Ishikawa (cell line): Measurements from ENCODE around the gene IRF2BP1.

Source experiments
- CEBPB ChIP-seq: IDR thresholded peaks from 2 replicates; pipeline ENCODE4 v1.6.1; 2012
- CREB1 ChIP-seq: IDR thresholded peaks from 2 replicates; pipeline ENCODE4 v1.6.1; 2012; ENCODE audit warnings: low read depth
- EGR1 ChIP-seq: IDR thresholded peaks from 2 replicates; pipeline ENCODE4 v1.6.1; 2012
- EP300 ChIP-seq: IDR thresholded peaks from 2 replicates; pipeline ENCODE4 v1.6.1; 2012; ENCODE audit warnings: borderline replicate concordance
- FOXM1 ChIP-seq: IDR thresholded peaks from 2 replicates; pipeline ENCODE4 v1.6.1; 2012; ENCODE audit warnings: low read depth, borderline replicate concordance
- MAX ChIP-seq: IDR thresholded peaks from 2 replicates; pipeline ENCODE4 v1.6.1; 2012
- NFIC ChIP-seq: IDR thresholded peaks from 2 replicates; pipeline ENCODE4 v1.6.1; 2012
- RAD21 ChIP-seq: IDR thresholded peaks from 2 replicates; pipeline ENCODE4 v1.6.1; 2012; ENCODE audit warnings: low read depth
- TAF1 ChIP-seq: IDR thresholded peaks from 2 replicates; pipeline ENCODE4 v1.6.1; 2012; ENCODE audit warnings: low read depth, mild to moderate bottlenecking
- TCF12 ChIP-seq: IDR thresholded peaks from 2 replicates; pipeline ENCODE4 v1.6.1; 2012; ENCODE audit warnings: low read depth
- TEAD4 ChIP-seq: IDR thresholded peaks from 2 replicates; pipeline ENCODE4 v1.6.1; 2012
- USF1 ChIP-seq: IDR thresholded peaks from 2 replicates; pipeline ENCODE4 v1.6.1; 2012
- YY1 ChIP-seq: IDR thresholded peaks from 2 replicates; pipeline ENCODE4 v1.6.1; 2012; ENCODE audit warnings: low read depth
- ZBTB7A ChIP-seq: IDR thresholded peaks from 2 replicates; pipeline ENCODE4 v1.6.1; 2012; ENCODE audit warnings: low read depth
- TF ChIP-seq, protein P1 (sequence below): IDR thresholded peaks from 2 replicates; pipeline ENCODE4 v1.6.1; 2012; ENCODE audit warnings: low read depth, mild to moderate bottlenecking

Gene IRF2BP1

GRCh38 chr19:45906221-45906620 lies 20.3 kb upstream of the IRF2BP1 start:
- TF ChIP-seq NFIC (no peak), CREB1 (no peak), CEBPB (no peak), YY1 (no peak), TEAD4 (no peak)
- TF ChIP-seq, protein P1, sequence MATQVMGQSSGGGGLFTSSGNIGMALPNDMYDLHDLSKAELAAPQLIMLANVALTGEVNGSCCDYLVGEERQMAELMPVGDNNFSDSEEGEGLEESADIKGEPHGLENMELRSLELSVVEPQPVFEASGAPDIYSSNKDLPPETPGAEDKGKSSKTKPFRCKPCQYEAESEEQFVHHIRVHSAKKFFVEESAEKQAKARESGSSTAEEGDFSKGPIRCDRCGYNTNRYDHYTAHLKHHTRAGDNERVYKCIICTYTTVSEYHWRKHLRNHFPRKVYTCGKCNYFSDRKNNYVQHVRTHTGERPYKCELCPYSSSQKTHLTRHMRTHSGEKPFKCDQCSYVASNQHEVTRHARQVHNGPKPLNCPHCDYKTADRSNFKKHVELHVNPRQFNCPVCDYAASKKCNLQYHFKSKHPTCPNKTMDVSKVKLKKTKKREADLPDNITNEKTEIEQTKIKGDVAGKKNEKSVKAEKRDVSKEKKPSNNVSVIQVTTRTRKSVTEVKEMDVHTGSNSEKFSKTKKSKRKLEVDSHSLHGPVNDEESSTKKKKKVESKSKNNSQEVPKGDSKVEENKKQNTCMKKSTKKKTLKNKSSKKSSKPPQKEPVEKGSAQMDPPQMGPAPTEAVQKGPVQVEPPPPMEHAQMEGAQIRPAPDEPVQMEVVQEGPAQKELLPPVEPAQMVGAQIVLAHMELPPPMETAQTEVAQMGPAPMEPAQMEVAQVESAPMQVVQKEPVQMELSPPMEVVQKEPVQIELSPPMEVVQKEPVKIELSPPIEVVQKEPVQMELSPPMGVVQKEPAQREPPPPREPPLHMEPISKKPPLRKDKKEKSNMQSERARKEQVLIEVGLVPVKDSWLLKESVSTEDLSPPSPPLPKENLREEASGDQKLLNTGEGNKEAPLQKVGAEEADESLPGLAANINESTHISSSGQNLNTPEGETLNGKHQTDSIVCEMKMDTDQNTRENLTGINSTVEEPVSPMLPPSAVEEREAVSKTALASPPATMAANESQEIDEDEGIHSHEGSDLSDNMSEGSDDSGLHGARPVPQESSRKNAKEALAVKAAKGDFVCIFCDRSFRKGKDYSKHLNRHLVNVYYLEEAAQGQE = no peak

DNA sequence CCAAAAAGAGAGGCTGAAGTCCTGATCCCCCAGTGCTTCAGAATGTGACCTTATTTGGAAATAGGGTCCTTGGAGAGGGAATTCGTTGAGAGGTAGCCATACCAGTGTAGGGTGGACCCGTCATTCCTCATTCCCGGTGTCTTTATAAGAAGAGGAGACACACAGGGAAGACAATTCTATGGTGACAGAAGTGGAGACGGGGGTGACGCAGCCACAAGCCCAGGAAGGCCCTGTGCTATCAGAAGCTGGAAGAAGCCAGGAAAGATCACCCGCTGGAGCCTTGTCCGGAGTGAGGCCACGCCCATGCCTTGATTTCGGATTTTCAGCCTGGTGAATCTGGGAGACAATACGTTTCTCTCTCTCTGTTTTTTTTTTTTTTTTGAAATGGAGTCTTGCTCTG lies 19.1 kb upstream of the IRF2BP1 start:
- TF ChIP-seq NFIC (no peak), EP300 (no peak)

DNA sequence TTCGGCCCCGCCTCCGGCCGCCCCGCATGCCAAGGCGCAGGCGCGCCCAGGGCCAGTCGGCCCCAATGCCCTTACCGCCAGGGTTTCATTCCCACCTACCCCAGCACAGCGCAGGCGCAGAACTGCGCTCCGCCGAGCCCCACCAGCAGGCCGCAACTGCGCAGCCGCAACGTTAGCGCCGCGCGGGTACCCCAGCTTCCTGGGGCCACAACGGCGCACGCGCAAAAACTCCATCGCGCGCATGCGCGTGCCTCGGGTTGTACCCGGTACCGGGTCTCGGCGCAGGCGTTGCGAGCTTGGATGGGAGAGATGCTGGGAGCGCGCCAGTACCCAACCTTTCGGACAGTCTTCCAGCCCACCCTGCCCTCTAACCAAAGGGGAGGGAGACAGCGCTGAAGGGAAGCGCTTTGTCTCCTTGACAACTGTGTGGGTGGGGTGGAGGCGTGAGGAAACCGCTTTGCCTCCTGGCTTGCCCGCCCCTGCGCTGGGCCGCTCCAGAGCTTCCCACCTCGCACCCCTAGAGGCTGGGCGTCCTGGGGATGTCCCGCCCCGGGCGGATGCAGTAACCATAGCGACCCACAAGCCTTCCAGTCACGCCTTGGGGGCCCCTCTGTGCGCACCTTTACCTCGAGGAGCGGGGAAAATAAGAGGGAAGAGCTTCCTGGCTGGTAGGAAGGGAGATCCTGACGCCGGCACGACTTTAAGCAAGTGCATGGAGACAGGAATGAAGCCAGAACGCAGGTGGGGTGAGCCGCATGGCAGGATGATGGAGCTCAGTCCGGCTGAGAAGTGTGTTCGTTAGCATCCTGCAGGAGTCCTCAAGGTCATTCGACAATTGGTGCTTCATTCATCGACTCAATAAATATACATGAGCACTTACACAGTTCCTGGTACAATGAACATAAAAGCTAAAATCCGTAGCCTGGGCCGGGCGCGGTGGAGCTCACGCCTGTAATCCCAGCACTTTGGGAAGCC lies 17.0 kb upstream of the IRF2BP1 start:
- TF ChIP-seq MAX (0 out of 2 replicates have a peak, but pooled peaks have one; percentile 40), EGR1 (peak; percentile 74), TAF1 (peak; percentile 58), CREB1 (no peak)
- TF ChIP-seq, protein P1 = no peak

GRCh38 chr19:45901912-45902650 lies 16.1 kb upstream of the IRF2BP1 start, which contains the start of gene MYPOP:
MYPOP (minus strand) TSS chr19:45902613; CDS start chr19:45901773, 840 bp downstream.
- TF ChIP-seq EP300 (no peak), MAX (peak; percentile 30; the same call in 1 of the 2 replicates), FOXM1 (no peak), ZBTB7A (peak; percentile 69; the same call in 1 of the 2 replicates)

DNA sequence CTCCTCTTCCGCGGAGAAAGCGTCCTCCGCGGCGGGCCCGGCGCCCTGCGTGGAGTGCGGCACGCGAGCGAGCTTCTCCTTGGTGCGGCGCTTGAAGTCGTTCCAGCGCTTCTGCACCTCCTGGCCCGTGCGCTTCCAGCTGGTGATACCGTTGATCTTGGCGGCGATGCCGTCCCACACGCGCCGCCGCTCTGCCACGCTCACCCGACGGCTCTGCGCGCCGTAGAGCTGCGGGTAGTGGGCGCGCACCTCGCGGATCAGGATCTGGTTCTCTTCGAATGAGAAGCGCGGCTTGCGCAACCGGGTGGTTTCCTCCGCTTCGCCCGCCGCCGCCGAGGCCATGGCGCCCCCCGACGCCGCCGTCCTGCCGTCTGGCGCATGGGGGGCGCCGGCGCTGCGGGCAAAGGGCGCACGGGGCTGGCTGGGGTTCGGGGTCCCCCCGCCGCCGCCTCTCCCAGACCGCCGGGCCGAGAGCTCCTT lies 15.5 kb upstream of the IRF2BP1 start:
- no peak for TF ChIP-seq TCF12

- no peak for TF ChIP-seq CREB1
- no peak for TF ChIP-seq TEAD4
- TF ChIP-seq TAF1 = no peak
- TF ChIP-seq RAD21 = no peak
- TF ChIP-seq EP300 = no peak
- TF ChIP-seq USF1 = no peak
- TF ChIP-seq, protein P1 = no peak
- TF ChIP-seq EGR1 = no peak
- no peak for TF ChIP-seq FOXM1
- no peak for TF ChIP-seq YY1
- no peak for TF ChIP-seq MAX
These were observed 14.9 kb upstream of the IRF2BP1 start for GRCh38 chr19:45900738-45901431.
